Mesendoderm (in vitro differentiated cells): ENCODE data around the gene MGAT3.
"Not testable (repeated sequence)": the region's sequence is repeated elsewhere in the genome, so short reads cannot be mapped to it uniquely, and the experiment has no call there.

ENCODE experiments used
- DNase-seq: peaks from one replicate; pipeline ENCODE4 v3.0.0; 2013
- H2AK5ac ChIP-seq: 2 replicates; pipeline ENCODE4 v1.6.1; 2013; ENCODE audit warnings: low read length, inconsistent platforms
- H2BK120ac ChIP-seq: 2 replicates; pipeline ENCODE4 v1.6.1; 2013; ENCODE audit warnings: low read depth, mild to moderate bottlenecking, low read length, moderate library complexity, mixed read lengths
- H2BK15ac ChIP-seq: replicated peaks from 2 replicates; pipeline ENCODE4 v1.6.1; 2013; ENCODE audit warnings: low read depth, mild to moderate bottlenecking, moderate library complexity
- H2BK5ac ChIP-seq: 2 replicates; pipeline ENCODE4 v1.6.1; 2013; ENCODE audit warnings: low read length, inconsistent platforms
- H3K18ac ChIP-seq: 2 replicates; pipeline ENCODE4 v1.6.1; 2013; ENCODE audit warnings: mild to moderate bottlenecking, low read length, mixed read lengths
- H3K23ac ChIP-seq: one replicate; pipeline ENCODE4 v1.6.1; 2013; ENCODE audit warnings: low read length
- H3K27ac ChIP-seq: 2 replicates; pipeline ENCODE4 v1.5.1; 2013; ENCODE audit warnings: low read depth, mild to moderate bottlenecking, inconsistent platforms, low read length, moderate library complexity
- H3K27me3 ChIP-seq: 2 replicates; pipeline ENCODE4 v1.6.1; 2013; ENCODE audit warnings: low read length, control low read depth, mild to moderate bottlenecking, inconsistent platforms; ENCODE audit not compliant: insufficient read depth, poor library complexity
- H3K36me3 ChIP-seq: 2 replicates; pipeline ENCODE4 v1.6.1; 2013; ENCODE audit warnings: low read length, inconsistent platforms; ENCODE audit not compliant: control insufficient read depth, insufficient read depth
- H3K4ac ChIP-seq: one replicate; pipeline ENCODE4 v1.6.1; 2013; ENCODE audit warnings: low read depth, mild to moderate bottlenecking, low read length, moderate library complexity
- H3K4me1 ChIP-seq: 2 replicates; pipeline ENCODE4 v1.6.1; 2013; ENCODE audit warnings: low read depth, low read length, inconsistent platforms; ENCODE audit not compliant: control insufficient read depth
- H3K4me2 ChIP-seq: 2 replicates; pipeline ENCODE4 v1.6.1; 2013; ENCODE audit warnings: low read length
- H3K4me3 ChIP-seq: 2 replicates; pipeline ENCODE4 v1.5.1; 2013; ENCODE audit warnings: mild to moderate bottlenecking, low read length
- H3K56ac ChIP-seq: one replicate; pipeline ENCODE4 v1.6.1; 2013; ENCODE audit warnings: low read length
- H3K79me1 ChIP-seq: 2 replicates; pipeline ENCODE4 v1.6.1; 2013; ENCODE audit warnings: low read length, inconsistent platforms
- H3K79me2 ChIP-seq: 2 replicates; pipeline ENCODE4 v1.6.1; 2013; ENCODE audit warnings: mild to moderate bottlenecking, low read length; ENCODE audit not compliant: control insufficient read depth, insufficient read depth
- H3K9ac ChIP-seq: 2 replicates; pipeline ENCODE4 v1.6.1; 2013; ENCODE audit warnings: low read length, inconsistent platforms
- H4K5ac ChIP-seq: one replicate; pipeline ENCODE4 v1.6.1; 2013; ENCODE audit warnings: low read length
- H4K8ac ChIP-seq: one replicate; pipeline ENCODE4 v1.6.1; 2013; ENCODE audit warnings: low read depth, mild to moderate bottlenecking, control low read depth, low read length, moderate library complexity
- WGBS: extraction: QIAGEN DNeasy Blood & Tissue Kit; methylation state at CpG from one replicate; pipeline ENCODE4 v1.1.7; 2013; ENCODE audit warnings: low lambda C conversion rate, missing lambda C conversion rate; ENCODE audit not compliant: insufficient coverage; ENCODE audit errors: extremely low coverage; 5-methylcytosine and 5-hydroxymethylcytosine counted together

MGAT3 gene

DNA sequence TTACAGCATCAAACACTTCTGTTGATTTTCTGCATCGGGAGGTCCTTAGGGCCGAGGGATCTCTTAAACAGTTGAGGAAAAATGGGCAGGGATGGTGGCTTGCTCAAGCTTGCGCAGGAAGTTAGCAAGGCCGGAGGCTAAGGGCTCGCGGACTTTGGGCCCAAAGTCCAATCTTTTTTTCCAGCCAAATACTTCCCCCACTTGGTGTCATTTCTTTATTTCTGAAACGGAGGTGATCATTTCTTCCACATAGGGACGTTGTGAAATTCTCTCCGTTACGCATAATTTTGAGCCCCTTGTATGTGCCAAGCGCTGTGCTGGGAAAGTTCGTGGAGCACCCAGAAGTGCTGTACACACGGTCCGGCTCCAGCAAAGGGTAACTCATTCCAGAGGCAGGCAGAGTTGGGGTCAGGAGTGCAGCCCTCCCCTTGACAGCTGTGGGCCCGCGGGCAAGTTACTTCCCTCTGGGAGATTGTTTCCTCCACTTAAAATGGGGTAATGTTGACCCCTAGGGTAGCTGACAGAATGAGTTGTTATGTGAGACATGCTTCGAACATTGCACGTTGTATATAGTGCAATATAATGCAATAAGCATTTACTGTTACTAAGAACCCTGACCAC, 46.1 kb downstream of the MGAT3 start:
- no CpG with 5 or more reads among the region's 18 CpGs for WGBS
- Histone ChIP-seq H4K5ac (no peak overlapping the region), H3K79me2 (peaks cover 11% of the 10 kb centered on the region), H3K4me2 (peak overlapping the region; percentile 85), H3K4me1 (peaks cover 6% of the 10 kb centered on the region), H3K36me3 (peaks cover 17% of the 10 kb centered on the region), H3K9ac (peak overlapping the region; percentile 91), H3K27me3 (no peaks in the 10 kb centered on the region), H3K4me3 (peak overlapping the region; percentile 96), H2BK15ac (no peak overlapping the region), H2BK5ac (no peak overlapping the region), H3K79me1 (peaks cover 14% of the 10 kb centered on the region), H3K56ac (peak overlapping the region; percentile 95), H3K27ac (no peak overlapping the region), H3K23ac (no peak overlapping the region), H4K8ac (no peak overlapping the region), H2BK120ac (no peak overlapping the region), H2AK5ac (peak overlapping the region; percentile 77), H3K18ac (no peak overlapping the region), H3K4ac (peak overlapping the region; percentile 8)
- no peak for DNase-seq

DNA sequence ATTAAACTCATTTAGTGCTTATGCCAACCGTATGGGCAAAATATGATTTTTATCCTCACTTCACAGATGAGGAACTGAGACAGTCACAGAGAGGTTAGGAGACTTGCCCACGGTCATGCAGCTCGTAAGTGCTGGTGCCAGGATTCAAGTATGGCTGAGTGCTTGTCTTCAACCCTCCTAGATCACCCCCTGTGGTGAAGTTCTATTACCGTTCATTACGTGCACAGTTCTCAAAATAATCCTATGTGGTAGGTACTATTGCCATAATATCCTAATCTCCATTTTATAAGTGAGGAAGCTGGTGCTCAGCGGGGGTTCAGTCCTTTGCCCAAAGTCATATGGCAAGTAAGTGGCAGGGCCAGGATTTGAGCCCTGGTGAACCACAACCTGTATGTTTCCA, 46.8 kb downstream of the MGAT3 start:
- Histone ChIP-seq H3K4me1 (peaks cover 6% of the 10 kb centered on the region), H3K36me3 (peaks cover 17% of the 10 kb centered on the region)

DNA sequence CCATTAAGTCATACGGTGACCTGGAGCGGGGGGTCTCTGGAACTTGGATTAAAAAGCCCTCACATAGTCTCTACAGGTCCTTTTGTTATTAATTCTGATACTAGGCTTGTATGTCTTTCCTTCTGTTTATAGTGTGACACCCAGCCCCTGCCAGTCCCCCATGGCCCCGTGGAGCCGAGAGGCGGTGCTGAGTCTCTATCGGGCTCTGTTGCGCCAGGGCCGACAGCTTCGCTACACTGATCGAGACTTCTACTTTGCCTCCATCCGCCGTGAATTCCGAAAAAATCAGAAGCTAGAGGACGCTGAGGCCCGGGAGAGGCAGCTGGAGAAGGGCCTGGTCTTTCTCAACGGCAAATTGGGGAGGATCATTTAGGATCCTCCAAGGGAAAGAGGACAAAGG, 47.3 kb downstream of the MGAT3 start:
- no peak overlapping the region for H4K5ac ChIP-seq
- DNase-seq: no peak
- no peak overlapping the region for H3K4me3 ChIP-seq
- H2BK15ac ChIP-seq: no peak overlapping the region
- no peak overlapping the region for H3K18ac ChIP-seq
- peaks cover 11% of the 10 kb centered on the region for H3K79me2 ChIP-seq
- no peak overlapping the region for H3K9ac ChIP-seq
- H2BK120ac ChIP-seq: no peak overlapping the region
- no CpG with 5 or more reads among the region's 16 CpGs for WGBS
- no peak overlapping the region for H3K23ac ChIP-seq
- H2AK5ac ChIP-seq: no peak overlapping the region
- H3K4me2 ChIP-seq: no peak overlapping the region
- no peak overlapping the region for H3K27ac ChIP-seq
- peaks cover 6% of the 10 kb centered on the region for H3K4me1 ChIP-seq
- no peak overlapping the region for H2BK5ac ChIP-seq
- H3K79me1 ChIP-seq: peaks cover 14% of the 10 kb centered on the region
- no peak overlapping the region for H3K56ac ChIP-seq
- H3K27me3 ChIP-seq: no peaks in the 10 kb centered on the region
- H4K8ac ChIP-seq: no peak overlapping the region
- H3K36me3 ChIP-seq: peaks cover 17% of the 10 kb centered on the region
- no peak overlapping the region for H3K4ac ChIP-seq

More for the DNA sequence above, 46.8 kb downstream of the MGAT3 start:
- no peak overlapping the region for H3K9ac ChIP-seq
- H3K4ac ChIP-seq: no peak overlapping the region
- no peak for DNase-seq
- H3K27me3 ChIP-seq: no peaks in the 10 kb centered on the region
- no peak overlapping the region for H2BK15ac ChIP-seq
- no peak overlapping the region for H4K5ac ChIP-seq
- H3K27ac ChIP-seq: no peak overlapping the region
- peaks cover 14% of the 10 kb centered on the region for H3K79me1 ChIP-seq
- no peak overlapping the region for H3K18ac ChIP-seq
- no peak overlapping the region for H2AK5ac ChIP-seq
- WGBS: no CpG with 5 or more reads among the region's 6 CpGs
- H2BK5ac ChIP-seq: no peak overlapping the region
- H3K23ac ChIP-seq: no peak overlapping the region
- no peak overlapping the region for H3K4me3 ChIP-seq
- H3K56ac ChIP-seq: no peak overlapping the region
- no peak overlapping the region for H3K4me2 ChIP-seq
- H3K79me2 ChIP-seq: peaks cover 11% of the 10 kb centered on the region
- H2BK120ac ChIP-seq: no peak overlapping the region
- H4K8ac ChIP-seq: no peak overlapping the region

DNA sequence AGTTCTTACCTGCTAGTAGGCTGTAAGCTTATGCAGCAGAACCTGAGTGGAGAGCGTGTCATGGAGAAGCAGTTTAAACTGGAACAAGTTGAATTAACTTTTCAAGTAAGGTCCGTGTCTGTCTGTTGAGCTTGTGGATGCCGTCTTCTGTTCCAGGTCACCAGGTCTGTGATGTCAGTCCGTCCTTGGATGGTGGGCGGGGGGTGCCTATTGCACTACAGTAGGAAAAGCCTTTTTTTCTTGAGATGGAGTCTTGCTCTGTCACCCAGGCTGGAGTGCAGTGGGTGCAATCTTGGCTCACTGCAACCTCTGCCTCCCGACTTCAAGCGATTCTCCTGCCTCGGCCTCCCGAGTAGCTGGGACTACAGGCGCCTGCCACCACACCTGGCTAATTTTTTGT, 50.2 kb downstream of the MGAT3 start:
- not testable (repeated sequence) for H3K4me3 ChIP-seq, H3K4ac ChIP-seq, H3K4me2 ChIP-seq, H3K27me3 ChIP-seq, H3K23ac ChIP-seq, H2AK5ac ChIP-seq, H3K56ac ChIP-seq, H3K4me1 ChIP-seq, H4K8ac ChIP-seq, H2BK5ac ChIP-seq, H3K18ac ChIP-seq, DNase-seq, H4K5ac ChIP-seq, H3K27ac ChIP-seq, H3K9ac ChIP-seq, H2BK120ac ChIP-seq, H2BK15ac ChIP-seq
- Histone ChIP-seq H3K79me1 (peaks cover 20% of the 10 kb centered on the region), H3K79me2 (peaks cover 11% of the 10 kb centered on the region), H3K36me3 (peaks cover 30% of the 10 kb centered on the region)
- WGBS: no CpG with 5 or more reads among the region's 10 CpGs

DNA sequence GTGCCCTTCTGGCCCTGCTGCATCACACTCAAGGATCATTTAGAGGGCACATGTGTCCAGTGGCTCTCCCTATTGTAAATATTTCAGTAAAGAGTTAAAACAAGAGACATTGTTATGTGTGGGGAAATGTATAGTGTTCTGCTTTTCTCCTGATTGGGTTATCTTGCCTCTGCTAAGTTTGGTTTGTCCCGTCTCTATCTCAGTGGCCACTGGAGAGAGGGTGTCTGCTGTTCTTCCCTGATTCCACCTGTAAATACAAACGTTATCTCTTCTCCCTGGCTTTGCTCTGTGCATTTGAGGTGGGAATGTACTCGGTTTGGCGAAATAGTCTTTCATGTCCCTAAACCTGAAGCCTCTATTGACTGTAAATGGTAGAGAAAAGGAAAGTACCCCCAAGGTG, 51.6 kb downstream of the MGAT3 start:
- no peak overlapping the region for H3K27ac ChIP-seq
- H3K18ac ChIP-seq: no peak overlapping the region
- H3K4me3 ChIP-seq: no peak overlapping the region
- H3K79me2 ChIP-seq: peaks cover 3% of the 10 kb centered on the region
- H2BK15ac ChIP-seq: no peak overlapping the region
- no peak overlapping the region for H4K8ac ChIP-seq
- no peak overlapping the region for H2BK120ac ChIP-seq
- H3K56ac ChIP-seq: no peak overlapping the region
- H4K5ac ChIP-seq: no peak overlapping the region
- H3K4me2 ChIP-seq: no peak overlapping the region
- peaks cover 13% of the 10 kb centered on the region for H3K79me1 ChIP-seq
- no peaks in the 10 kb centered on the region for H3K27me3 ChIP-seq
- peaks cover 35% of the 10 kb centered on the region for H3K36me3 ChIP-seq
- H3K4me1 ChIP-seq: no peaks in the 10 kb centered on the region
- no peak overlapping the region for H3K23ac ChIP-seq
- H2AK5ac ChIP-seq: no peak overlapping the region
- DNase-seq: no peak
- no CpG with 5 or more reads among the region's 4 CpGs for WGBS
- H3K4ac ChIP-seq: no peak overlapping the region
- H3K9ac ChIP-seq: no peak overlapping the region
- H2BK5ac ChIP-seq: no peak overlapping the region
